ENCODE measurements around the gene IKZF3.

DNA sequence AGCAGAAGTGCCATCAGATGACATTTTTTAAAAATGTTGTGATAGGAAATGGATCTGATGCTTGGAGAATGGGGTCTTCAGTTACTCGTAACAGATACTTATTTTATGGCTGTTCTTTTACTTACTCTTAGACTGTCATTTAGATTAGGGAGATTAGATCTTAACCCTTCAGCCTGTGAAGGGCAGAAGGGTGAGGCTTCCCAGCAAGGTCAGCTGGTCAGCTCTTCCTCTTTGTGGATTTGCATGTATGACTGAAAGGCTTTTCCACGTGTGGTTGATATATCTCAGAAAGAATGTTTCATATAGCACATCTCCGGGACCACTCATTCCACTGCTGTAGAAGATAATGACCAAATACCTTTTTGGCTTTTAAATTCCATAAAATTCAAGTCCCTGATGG is 98.9 kb downstream of the IKZF3 start:
- no peak for TF ChIP-seq POLR2AphosphoS5 (IDR thresholded peaks at IDR 0.05; ENCODE audit: borderline replicate concordance, low read depth, low read length)
- no peak for TF ChIP-seq EZH2 (IDR thresholded peaks at IDR 0.05)
- no peak for TF ChIP-seq FOXP2 (optimal IDR thresholded peaks at IDR 0.05; ENCODE audit: control extremely low read depth, extremely low read length, insufficient read depth)

Data from SK-N-MC (cell line).